Cardiac septum (tissue), 1 donor: ENCODE data around the gene KIRREL3. TPM values are rescaled to one million over a fixed set of nuclear protein-coding genes. Genes with fewer than 3 reads are reported as not detected.

Source experiments
- DNase-seq: peaks from one replicate; pipeline ENCODE4 v3.0.0-alpha.2; 2020; ENCODE audit warnings: low spot score
- intact Hi-C: fragments of 100-400 bp; cut with DNase I; formaldehyde crosslinking; loops from one replicate; pipeline ENCODE4 v1.14.0; 2022
- total RNA-seq: library from RNA; stranded (reverse); fragmentation: NEBNext Ultra II Directional; extraction: Animal tissue kit (Norgen Biotek cat#: 25700); gene quantifications from one replicate; pipeline ENCODE4 v1.2.1, GENCODE V29; 2021
- donor health status: DM: no; HTN: no; CAD: no.

The KIRREL3 gene
- total RNA-seq, 1 donor from 2014 or later: 0.30 TPM

- intact Hi-C loops: loop anchor here (2.0 kb wide), 1 partner anchor 41 kb away; no protein-coding TSS in a partner anchor
Measured at GRCh38 chr11:126436209-126436755, 564.3 kb downstream of the KIRREL3 start.

DNA sequence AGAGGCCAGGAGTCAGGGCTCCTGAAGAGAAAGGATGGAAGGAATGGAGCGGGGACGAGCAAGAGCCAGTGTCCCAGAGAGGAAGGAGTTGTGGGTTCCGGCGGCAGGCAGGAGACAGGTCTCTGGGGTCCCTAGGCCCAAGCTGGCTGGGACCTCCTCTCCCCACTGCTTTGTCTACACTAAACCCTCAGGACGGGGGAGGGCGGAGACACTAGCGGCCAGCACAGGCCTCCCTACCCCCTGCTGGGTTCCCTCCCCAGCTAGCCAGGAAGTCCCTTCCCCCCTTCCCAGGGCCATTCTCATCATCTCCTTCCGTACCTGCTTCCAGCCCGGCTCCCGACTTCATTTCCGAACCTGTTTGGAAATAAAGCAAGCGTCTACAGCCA lies 565.6 kb downstream of the KIRREL3 start:
- intact Hi-C loops: loop anchor here (5.0 kb wide), 1 partner anchor 78 kb away; the partner anchor contains the start of gene ST3GAL4
- DNase-seq: no peak

More at GRCh38 chr11:126436209-126436755, 564.3 kb downstream of the KIRREL3 start:
- no peak for DNase-seq

- no peak for DNase-seq
- intact Hi-C loops: loop anchor here (5.0 kb wide), 1 partner anchor 77 kb away; the partner anchor contains the start of gene ST3GAL4
Measured at GRCh38 chr11:126433989-126434949, 566.3 kb downstream of the KIRREL3 start.

DNA sequence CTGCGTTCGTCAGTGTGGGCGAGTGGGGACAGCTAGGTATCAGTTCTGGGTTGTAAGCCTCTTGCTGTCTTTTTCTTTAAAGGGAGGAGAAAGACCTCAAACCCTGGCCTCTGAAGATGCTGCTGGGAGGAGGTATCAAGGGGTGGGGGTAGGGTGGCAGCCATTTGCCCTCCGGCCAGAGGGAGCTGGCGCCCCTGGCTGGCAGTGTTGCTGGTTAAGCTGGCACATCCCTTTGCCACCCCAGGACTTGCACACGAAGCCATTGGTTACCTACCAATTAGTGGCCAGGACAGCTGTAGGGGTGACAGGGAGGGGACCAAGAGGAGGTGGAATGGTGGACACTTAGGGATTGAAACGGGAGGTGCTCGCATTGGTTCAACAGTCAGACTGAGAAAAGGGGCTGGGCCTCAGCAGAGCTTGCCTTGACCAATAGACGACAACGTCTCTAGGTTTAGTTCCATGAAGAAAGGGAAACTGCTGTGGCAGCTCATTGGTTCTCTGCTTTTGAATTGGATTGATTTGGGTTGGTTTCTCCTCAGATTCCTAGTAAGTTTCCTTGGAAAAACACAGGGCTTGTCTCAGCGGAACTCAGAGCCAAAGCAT lies 567.2 kb downstream of the KIRREL3 start:
- intact Hi-C loops: loop anchor here (5.0 kb wide), 1 partner anchor 76 kb away; the partner anchor contains the start of gene ST3GAL4
- DNase-seq: no peak

- intact Hi-C loops: loop anchor here (5.0 kb wide), 1 partner anchor 75 kb away; the partner anchor contains the start of gene ST3GAL4
- no peak for DNase-seq
Measured at GRCh38 chr11:126432525-126432924, 568.0 kb downstream of the KIRREL3 start.

DNA sequence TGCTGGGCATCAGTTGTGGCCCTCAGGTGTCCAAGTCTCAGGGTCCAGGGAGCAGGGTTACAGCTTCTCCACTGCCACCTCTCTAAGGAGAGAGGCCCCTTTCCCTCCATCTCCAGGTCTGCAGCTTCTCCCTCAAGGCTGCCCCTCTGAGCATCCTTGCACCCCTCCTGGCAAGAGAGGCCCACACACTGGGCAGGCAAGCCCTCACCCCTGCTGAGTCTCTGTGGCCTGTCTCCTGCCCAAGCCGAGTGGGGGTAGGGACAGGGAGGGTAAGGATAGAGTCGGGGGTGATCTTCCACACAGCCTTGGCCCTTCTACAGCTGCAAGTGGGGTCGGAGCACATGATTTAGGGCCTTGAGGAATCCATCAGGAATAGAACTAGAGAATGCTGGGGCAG lies 568.5 kb downstream of the KIRREL3 start:
- intact Hi-C loops: loop anchor here (5.0 kb wide), 1 partner anchor 75 kb away; the partner anchor contains the start of gene ST3GAL4
- no peak for DNase-seq

- intact Hi-C loops: loop anchor here (5.0 kb wide), 1 partner anchor 74 kb away; the partner anchor contains the start of gene ST3GAL4
- no peak for DNase-seq
Measured at GRCh38 chr11:126431401-126432064, 569.0 kb downstream of the KIRREL3 start.

DNA sequence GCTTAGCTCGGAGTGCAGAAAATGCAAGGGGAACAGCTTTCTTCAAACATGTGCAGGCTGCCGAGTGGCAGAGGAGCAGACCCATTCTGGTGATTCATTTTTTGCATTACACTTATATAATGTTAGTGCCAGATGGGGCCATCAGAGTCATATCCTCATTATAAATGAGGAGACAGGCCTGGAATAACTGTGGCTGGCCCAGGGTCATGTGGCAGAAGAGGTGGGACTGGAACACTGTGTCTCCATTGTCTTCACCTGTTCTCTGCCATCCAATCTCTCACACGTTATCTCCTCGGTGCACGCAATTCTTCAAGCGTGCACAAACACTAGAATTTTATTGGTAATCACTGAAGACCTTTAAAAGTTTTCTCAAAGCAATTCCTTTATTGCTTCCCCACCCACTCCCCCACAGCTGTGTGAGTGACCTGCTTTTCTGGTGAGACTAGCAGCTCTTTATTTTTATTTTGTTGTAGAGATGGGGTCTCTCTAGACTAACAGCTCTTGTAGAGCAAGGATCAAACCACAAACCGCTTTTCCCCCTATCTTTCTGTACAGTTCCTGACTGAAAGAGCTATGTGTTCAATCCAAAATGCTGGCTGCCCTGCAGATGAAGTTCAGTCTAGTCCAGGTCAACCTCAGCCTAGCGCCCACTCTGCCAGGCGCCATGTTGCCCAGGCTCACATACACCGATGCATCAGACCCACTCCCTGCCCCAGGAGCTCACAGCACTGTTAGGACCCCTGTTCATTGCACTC lies 569.8 kb downstream of the KIRREL3 start:
- DNase-seq: no peak
- intact Hi-C loops: loop anchor here (5.0 kb wide), 1 partner anchor 73 kb away; the partner anchor contains the start of gene ST3GAL4

DNA sequence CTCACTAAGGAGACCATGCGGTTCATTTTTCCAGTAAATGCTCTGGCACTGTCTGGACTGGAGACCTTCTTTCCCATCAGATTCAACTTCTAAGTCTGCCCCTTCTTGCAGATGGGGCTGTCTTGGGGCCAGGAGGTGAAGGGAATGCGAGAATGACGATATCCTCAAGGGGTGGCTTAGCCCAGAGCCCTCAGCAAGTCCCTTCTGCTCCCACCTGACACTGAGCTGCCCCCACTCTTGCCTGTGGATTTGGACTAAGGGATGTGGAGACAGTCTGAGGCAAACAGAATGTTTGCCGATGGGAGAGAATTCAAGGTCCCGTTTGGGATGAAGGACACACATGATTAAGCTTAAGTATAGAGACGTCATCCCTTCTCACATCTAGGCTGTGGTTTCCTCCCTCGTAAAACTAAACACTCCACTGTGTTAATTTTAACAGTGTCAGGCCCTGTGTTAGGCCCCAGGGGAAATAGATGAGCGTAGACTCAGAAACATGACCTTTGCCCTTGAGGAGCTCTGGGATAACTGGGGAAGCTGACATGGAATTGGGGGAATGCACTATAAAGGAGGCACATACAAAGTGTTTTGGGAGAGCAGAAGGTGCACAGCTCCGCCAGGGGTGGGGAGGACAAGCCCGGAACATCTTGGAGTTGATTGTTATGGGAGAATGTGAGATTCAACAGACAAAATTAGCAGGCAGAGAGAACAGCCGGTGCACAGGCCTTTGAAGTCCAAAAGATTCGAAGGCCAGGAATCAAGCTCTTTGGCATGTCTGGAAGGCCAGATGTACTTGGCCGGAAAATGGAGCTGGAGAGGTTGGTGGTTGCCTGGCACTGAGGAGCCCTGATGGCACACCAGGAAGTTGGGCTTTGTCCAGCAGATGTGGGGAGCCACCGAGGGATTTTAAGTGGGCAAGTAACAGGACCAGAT lies 573.5 kb downstream of the KIRREL3 start:
- intact Hi-C loops: no loop called here
- no peak for DNase-seq

DNA sequence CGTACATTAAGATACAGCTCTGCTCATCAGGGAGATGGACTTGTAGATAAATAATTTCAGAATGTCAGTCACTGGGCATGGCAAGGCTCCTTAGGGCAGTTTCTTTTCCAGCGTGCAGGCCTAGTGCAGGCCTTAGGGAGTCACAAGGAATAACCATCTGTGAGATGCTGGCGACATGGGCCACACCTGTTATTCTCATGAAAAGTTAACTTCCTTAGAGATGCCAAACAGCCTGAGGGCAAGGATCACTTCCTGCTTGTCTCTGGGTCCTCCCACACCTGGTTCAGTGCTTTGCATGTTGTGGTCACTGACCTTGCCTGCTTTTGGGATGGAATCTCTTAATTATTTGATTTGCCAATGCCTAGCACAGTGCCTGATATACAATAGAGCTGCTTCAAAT lies 574.5 kb downstream of the KIRREL3 start:
- DNase-seq: no peak
- intact Hi-C loops: no loop called here

DNA sequence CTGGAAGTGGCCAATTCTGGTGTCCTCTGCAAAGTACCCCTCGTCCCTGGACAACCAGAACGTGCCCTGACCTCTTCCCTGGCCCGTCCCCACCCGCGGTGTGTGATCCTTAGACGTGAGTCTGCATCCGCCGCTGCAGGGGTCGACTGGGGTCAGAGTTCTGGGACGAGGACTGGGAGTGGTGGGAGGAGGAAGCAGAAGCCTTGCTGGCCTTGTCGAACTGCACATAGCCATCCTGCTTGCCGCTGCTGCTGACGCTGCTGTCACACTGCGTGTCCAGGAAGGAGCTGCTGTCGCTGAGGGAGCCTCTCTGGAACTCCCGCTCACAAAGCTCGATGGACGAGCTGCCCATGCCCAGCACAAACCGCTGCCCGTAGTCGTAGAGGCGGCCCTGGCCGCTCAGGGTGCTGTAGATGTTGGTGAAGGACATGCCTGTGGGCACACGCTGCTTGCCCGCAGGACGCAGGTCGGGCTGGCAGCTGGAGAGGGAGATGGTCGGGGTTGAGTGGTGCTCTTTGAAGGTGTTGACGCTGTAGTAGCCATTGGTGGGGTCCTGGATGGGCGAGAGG lies 576.0 kb downstream of the KIRREL3 start:
- intact Hi-C loops: no loop called here
- DNase-seq: no peak

GRCh38 chr11:126423743-126424142 lies 576.8 kb downstream of the KIRREL3 start:
- intact Hi-C loops: no loop called here
- DNase-seq: no peak

GRCh38 chr11:126423154-126423553 lies 577.4 kb downstream of the KIRREL3 start:
- DNase-seq: no peak
- intact Hi-C loops: no loop called here

- intact Hi-C loops: no loop called here
- no peak for DNase-seq
Measured at GRCh38 chr11:126422446-126422845, 578.1 kb downstream of the KIRREL3 start.

GRCh38 chr11:126421271-126421671 lies 579.3 kb downstream of the KIRREL3 start:
- DNase-seq: no peak
- intact Hi-C loops: no loop called here

DNA sequence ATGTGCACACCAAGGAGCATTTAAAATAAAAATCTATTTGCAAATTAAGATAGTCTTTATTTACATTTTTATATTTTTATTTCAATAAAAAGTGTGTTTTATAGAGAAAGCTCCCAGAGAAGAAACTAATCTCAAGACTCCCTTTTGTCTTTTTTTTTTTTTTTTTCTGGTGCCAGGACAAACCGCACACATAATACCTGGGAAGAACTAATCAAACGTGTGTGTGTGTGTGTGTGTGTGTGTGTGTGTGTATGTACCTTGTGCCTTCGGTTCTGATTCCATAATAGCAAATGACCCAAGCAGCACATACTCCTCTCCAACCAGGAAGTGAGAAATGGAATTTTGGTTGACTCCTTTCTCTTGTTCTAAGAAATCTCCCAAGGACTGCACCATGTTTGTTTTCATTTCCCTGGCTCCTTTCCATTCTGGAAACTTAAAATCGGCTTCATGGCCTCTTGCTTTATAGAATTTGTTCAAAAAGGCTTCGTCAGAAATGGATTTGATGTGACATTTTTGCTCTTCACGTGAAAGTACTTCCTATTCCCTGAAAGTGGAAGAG lies 579.8 kb downstream of the KIRREL3 start:
- intact Hi-C loops: no loop called here
- no peak for DNase-seq
